HG03135 (cell line): ENCODE measurements around the gene IQSEC2.

Source experiments
- ATAC-seq: cut with Tn5 transposase; IDR thresholded peaks from one replicate; pipeline ENCODE4 v1.9.1; 2021; ENCODE audit warnings: mild to moderate bottlenecking, moderate library complexity; ENCODE audit not compliant: unreplicated experiment

Gene IQSEC2

DNA sequence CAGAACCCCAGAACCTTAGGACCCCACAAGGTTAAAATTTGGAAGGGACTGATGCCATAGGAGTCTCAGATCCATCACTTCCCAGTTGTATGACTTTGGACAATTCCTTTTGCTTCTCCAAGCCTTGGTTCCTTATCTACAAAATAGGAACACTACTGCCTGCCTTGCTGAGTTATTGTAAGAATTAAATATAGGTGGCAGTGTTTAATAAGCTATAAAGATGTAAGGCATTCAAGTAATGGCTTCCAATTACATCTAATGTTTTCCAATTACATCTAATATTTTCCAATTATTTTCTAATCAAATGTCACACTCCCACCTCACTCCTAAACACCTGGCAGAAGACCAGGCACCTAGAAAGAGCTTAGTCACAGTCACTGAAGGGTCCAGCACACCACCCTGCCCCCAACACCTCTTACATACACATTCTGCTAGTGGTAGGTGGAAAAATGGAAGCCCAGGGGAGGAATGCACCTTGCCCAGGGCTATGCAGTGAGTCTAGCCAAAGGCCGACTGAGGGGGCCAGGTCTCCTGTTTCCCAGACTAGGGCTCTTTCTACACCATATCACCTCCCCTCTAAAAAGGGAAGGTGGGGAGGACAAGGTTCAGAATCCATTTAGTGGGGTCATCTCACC lies 31.9 kb downstream of the IQSEC2 start:
- no peak for ATAC-seq

DNA sequence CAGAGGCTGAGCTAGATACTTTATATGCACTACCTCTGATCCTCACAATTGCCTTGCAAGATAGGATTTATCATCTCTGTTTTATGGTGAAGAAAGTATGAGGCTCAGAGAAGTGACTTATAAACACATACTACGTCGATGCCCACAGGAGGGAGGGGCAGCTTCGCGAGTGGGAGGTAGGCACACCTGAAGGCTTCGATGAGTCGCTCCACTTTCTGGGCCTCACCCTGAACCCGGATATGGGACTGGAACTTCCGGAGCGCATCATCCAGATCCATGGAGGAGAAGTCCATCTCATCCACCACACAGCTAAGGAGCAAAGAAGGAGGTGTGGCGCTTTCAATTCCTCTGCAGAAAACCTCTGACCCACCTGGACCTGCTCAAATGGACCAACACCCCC lies 33.5 kb downstream of the IQSEC2 start:
- ATAC-seq, result no peak

DNA sequence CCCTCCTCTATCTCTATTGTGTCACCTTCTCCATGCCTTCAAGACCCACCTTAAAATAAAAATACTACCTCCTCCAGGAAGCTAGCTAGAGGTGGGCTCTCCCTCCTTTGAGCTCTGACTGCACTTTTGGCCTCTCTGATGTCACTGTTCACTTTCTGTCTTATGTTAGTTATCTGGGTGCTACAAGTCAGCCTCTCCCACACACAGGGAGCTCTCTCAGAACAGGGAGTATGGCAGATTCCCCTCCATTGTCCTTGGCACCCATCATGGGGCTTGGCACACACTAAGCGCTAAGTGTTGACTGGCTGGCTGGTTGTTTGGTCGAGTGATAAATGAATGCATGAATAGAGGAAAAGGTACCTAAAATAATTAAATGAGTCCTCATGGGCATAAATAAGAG lies 35.2 kb downstream of the IQSEC2 start:
- no peak for ATAC-seq

DNA sequence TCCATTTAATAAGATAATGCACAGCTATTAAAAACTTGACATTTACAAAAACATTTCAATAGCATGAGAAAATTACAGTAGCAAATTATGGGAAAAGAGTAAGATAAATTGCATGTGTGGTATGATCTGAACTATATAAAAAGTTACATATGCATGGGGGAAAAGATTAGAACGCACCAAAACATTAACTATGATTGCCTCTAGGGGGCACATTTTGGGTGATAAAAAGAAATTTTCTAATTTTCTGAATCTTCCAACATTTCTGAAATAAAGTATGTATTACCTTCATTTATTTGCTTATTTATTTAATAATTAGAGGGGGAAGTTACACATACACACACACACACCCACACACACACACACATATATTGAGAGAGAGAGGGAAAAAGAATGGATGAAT lies 36.8 kb downstream of the IQSEC2 start:
- ATAC-seq, result no peak

DNA sequence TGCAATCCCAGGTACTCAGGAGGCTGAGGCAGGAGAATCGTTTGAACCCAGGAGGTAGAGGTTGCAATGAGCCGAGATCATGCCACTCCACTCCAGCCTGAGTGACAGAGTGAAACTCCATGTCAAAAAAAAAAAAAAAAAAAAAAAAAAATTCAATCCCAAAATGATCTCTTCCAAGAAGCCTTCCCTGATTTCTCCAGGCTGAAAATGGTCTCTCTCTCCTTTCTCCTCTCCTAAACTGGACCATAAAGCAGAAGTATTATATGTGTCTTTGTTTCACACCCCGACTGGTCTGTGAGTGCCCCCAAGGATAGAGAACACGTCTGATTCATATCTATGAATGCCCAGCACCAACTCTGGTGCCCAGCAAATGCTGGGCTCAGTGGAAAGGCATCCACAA lies 39.1 kb downstream of the IQSEC2 start:
- no peak for ATAC-seq

DNA sequence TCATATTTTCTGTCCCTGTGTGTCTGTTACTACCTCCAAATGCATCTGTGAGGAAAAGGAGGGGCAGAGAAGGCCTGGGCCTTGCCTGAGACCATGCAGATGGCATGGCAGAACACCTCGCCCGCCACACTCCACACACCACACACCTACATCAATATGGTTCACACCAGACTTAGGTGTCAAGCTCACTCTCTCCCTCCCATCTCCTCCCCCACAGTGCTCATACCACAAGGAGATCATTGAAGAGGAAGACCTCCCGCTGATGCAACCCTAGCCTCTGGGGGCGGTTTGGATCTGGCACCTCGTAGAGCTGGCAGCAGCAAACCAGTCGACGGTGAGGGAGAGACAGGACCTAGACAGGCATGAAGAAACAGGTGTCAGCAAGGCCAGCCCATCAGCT lies 39.8 kb downstream of the IQSEC2 start:
- no peak for ATAC-seq

DNA sequence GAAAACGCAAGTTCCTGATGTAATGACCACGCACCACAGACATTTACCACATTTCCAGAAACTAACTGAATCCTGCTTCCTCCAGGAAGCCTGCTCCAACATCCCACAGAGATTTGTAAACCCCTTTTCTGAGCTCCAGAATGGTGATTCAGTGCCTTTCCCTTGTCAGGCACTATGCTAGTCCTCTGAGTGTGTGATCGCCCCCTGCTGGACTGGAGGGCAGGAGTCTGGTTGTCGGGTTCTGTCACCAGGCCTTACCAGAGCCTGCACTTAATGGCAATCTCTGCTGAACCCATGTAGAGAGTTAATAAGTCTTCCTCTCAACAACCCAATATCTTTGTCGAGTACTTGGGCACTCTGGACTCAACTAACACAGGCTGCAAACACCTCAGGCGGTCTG lies 41.9 kb downstream of the IQSEC2 start:
- no peak for ATAC-seq

DNA sequence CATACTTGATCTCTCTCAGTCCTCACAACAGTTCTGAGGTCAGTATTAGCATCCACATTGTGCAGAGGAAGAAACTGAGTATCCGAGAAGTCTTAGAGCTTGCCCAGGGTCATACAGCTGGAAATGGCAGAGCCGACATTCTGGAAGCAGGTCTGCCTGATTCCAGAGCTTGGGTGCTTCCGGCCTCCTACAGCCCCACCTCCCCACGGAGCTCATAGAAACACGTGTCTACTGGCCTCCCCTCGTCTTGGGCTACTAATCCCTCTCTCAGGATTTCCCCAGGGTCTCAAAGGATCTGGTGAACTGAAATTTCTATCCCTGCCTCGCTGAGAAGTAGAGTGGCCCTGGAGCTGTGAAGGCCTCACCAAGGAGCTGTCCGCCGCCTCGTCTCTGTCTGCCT lies 44.3 kb downstream of the IQSEC2 start:
- no peak for ATAC-seq

DNA sequence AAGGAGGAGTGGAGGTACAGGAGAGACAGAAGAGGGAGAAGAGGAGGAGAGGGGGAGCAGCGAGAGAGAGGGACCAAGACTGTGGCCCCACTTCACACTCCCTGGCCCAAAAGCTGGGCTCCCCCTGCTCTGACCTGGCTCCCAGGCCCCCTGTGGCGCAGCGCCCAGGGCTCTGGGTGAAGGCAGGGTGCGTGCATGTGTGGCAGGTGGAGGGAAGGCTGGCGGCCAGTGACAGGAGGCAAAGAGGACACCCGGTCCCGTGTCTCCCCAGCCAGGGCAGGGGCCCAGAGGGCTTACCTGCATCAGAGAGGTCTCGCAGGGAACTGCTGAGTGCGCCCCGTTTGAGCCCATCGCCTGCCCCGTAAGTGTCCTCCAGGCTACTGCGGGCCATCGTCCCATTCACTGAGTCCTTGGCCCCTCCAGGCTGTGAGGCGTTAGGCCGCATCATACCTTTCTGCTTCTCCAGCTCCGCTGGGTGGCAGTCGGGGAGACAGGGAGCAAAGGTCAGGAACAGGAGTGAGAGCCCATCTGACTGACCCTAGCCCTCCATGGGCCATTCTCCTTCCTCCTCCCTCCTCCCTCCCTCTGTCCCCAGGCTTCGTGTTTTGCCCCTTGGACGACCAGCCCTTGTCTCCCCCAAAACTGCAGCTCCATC lies 45.2 kb downstream of the IQSEC2 start:
- no peak for ATAC-seq

DNA sequence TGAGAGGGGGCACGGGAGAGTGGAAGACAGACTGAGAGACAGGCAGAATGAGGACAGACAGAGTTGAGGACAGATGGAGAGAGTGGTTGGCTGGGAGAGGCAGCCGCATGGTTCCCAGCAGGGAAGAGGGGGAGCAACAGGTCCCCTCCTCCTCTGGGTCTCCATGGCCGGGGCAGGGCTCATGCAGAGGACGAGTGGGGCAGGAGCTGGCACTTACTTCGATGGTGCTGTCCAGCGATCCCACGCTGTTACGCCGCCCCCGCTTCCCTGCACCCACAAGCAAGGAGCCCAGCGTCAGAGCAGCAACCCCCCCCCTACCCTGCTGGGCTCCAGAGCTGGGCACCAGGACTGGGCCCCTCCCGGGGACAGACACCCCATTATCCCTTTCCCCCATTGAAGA lies 45.8 kb downstream of the IQSEC2 start:
- no peak for ATAC-seq

DNA sequence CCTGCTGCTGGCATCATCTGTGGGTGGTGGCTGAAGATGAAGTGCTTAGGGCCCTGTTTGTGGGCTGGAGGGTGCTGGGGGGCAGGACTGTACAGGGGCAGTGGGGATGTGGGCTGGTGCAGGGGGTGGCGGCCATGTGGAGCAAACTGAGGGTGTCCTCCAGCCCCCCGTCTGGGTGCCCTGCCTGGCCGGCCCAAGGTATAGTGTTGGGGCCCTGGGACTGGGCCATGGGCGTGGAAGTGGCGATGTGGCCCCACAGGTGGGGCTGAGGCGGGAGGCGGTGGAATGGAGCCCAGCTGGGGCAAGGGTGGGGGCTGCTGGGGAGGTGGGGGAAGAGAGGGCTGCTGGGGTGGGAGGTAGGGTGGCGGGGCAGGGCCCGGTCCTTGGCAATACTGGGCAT lies 46.9 kb downstream of the IQSEC2 start:
- no peak for ATAC-seq

DNA sequence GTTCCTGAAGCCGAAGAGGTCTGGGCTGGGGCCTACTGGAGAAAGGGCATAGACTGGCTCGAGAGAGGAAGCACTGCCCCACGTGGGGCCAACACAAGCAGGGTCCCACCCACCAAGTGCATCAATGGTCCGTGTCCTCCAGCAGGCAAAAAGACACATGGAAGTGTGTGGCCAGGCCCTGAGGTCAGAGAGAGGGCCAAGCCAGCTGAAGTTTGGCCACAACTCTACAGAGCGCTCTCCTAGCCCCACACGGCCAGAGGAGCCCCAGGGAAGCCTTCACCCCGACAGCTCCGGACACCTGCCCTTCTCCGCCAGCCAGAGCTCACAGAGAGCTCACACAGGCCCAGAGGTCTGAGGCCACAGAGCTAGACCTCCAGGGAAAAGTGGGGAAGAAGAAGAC lies 47.8 kb downstream of the IQSEC2 start:
- no peak for ATAC-seq

DNA sequence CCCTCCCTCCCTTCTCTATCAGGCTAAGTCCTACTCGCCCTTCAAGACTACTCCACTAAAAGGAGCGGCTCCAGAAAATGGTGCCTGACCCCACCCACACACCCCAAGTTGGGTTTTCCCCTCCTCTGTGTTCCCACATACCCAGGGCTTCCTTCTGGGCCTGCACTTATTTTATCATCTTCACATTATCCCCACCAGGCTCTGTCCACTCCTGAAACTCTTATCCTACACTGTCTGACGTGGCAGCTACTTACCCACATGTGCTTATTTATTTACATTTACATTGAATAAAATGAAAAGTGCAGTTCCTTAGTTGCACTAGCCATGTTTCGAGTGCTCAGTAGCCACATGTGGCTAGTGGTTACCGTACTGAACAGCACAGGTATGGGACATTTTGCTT lies 51.3 kb downstream of the IQSEC2 start:
- ATAC-seq, result no peak

DNA sequence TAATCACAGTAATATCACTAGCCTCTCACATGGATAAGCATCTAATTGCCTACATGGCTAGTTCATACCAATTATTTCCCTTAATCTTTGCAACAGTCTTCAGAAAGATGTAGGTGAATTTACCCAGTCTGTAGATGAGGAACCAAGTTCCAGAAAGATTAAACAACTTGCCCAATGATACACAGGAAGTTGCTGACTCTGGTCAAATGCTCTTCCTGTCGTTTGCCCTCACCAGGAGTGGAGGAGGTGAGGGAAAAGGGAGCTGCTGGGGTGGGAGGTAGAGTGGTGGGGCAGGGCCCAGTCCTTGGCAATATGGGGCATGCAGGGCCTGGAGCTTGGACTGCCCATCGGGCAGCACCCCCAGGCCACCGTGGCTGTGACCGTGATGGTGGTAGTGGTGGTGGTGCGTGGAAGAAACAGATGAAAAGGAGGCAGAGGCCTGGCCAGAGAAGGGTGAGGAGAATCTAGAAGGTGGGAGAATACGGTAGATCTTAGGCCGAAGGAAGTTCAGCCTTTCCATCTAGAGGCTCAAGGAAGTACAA lies 54.1 kb downstream of the IQSEC2 start:
- ATAC-seq, result no peak

DNA sequence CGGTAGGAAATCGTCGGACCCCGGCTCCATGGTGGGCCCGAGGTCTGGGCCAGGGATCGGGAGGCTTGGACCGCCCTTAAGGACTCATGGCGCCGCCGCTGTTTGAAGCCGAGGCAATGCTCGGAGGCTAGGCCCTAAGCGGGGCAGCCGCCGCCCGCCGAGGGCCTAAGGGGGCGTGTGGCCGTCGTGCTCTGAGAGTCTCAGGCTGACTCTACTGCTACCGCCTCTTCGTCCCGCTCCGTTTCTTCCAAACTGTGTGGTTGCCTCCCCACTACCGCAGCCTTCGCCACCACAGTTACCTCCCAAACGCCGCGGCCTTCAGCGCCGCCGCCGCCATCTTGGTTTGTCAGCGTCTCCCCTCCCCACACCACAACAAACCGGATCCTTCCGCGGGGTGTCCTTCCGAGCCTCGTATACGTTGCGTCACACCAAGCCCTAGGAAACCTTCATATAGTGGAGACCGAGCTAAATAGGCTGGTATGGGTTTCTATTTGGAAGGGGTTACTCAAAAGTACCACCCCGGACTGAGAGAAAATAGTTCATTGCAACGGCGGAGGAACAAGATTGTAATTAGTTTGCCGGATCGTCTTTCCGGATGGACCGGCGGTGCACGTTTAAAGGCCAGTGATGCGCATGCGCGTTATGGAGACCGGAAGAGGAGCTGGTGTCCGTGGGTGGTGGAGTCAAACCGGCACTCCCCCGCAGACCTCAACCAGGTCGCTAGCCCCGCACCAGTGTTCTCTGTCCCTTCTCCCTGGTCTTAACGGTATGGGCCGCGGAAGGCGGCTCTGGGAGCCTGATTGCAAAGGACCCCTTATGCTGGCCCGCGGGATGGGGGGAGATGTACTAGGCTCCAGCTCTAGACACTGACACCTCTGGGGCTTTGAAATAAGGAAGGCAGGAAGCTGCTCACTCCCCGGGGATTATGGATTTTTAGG lies 56.3 kb downstream of the IQSEC2 start, which contains the start of gene KDM5C:
Gene KDM5C (minus strand): TSS at position 348 of the 938 bp plus-strand sequence. CDS start 318 bp downstream, at position 30.
- peak; percentile 79 for ATAC-seq

DNA sequence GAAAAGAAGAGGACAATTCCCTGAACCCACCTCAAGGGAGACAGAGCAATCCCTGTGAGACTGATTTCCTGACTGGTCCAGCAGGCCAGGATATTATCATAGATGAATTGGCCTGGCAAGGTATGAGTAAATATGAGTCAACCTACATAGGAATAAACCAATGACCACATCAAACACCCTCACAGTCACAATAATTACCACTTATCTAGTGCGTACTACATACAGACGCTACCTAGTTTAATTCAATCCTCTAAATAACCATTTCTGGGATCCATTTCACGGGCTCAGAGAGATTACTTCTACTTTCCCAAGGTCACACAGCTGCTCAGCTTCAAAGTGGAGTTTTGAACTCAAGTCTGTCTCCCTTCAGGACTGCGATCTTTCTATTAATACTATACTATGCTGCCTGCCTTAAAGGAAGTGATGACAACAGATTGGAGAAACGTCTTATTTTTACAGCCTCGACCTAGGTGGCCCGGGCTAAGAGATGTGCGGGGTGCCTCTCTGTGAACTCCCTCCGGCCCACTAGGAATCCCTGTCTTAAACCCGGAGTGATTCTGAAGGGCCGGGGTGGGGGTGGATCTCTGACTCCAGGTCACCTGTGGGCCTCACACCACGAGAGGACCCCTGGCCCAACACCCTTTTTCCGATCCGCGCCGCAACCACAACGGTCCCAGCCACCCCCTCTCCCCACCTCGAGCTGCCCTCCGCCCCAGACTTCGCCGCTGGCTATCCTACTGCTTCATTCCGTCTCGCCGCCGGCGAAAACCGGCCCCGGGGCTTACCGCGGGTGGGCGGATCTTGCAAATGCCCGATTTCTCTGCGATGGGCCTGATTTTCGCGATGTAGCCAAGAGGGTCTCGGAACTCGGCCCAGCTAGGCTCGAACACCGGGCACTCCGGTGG lies 57.2 kb downstream of the IQSEC2 start:
- peak; percentile 11 for ATAC-seq

DNA sequence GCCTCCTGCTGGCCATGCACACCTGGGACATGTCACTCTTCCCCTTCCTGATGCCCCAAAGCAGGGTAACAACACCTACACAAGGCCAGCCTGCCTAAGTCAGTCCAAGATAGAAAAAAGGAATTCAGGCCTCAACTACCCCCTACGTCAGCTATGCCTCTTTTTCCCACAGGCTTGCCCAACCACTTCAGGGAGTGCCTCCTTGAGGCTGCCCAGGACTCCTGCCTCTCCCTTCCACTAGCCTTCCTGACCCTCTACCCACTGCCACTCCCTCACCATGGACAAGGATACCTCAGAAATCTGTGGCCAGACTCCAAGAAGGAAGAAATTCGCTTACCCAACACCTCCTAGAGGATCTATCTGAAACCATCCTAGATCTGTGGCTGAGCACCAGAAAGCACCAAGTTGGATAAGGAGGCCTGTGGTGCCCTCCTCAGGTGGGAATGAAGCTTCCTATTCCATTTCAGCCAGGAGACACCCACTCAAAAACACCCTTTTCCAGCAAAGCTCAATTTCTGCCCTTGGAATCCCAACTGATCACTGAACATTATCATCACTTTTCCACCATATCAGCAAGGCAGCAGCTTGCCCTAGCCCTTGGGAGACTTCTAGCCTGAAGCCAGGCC lies 58.2 kb downstream of the IQSEC2 start:
- ATAC-seq, result no peak
